HG02970 (cell line): ENCODE measurements around the gene HOXA7.
A peak's percentile ranks its signal among the peaks of the same experiment; 100 is the strongest.

Experiments used
- ATAC-seq: cut with Tn5 transposase; IDR thresholded peaks from one replicate; pipeline ENCODE4 v1.9.1; 2021; ENCODE audit warnings: mild to moderate bottlenecking, moderate library complexity, moderate number of reproducible peaks; ENCODE audit not compliant: unreplicated experiment, low FRiP score

HOXA7 gene

DNA sequence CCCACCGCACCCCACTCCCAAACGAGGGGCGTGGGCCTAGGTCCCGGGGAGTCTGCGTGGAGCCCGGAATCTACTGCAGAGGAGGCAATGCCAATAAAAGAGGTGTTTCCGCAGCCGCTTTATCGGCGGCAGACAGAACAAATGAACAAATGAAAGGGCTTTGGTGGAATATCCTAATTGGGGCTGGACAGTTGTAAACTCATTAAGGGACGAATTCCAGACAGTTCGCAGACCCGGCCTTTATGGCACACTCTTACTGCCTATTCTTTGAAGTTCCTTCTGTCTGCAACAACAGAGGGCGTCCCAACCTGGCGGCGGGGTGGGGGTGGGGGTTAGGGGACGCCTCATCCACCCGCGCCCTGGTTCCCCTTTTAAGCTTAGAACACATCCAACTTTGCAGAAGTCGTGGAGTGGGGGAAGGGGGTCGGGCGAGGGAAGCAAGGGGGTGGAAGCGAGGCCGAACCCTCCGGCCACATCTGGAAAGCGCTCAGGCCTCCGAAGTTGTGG is 4.8 kb upstream of the HOXA7 start:
- no peak for ATAC-seq

DNA sequence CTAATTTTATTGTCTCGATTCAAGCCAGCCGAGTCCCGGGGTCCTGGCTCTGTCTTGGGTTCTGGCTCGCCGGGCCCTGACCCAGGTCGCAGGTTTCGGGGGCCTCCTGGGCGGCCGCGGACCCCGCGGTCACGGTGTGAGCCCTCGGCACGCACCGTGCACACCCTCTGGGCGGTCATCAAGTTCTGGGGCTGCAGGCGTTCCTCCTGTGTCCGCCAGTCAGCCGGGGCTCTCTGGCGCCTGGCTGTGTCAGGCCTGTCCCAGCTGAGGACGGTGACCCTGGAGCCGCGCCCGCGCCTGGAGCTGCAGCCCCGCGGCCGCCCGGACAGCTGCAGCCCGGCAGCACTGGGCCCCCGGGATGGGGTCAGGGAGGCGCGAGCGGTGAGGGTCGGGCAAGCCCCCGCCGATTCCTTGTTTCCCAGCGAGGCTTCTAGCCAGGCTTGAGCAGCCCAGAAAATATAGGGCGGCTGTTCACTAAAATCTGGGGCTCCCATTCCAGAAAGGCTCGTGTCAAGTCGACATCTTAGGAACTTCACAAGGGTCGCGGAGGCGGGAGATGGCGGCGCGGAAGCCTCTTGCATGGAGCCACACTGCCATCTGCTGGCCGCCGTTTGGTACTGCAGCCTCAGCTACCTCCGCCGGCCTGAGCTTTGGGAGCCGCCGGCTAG is 4.2 kb upstream of the HOXA7 start:
- ATAC-seq: peak; percentile 53

DNA sequence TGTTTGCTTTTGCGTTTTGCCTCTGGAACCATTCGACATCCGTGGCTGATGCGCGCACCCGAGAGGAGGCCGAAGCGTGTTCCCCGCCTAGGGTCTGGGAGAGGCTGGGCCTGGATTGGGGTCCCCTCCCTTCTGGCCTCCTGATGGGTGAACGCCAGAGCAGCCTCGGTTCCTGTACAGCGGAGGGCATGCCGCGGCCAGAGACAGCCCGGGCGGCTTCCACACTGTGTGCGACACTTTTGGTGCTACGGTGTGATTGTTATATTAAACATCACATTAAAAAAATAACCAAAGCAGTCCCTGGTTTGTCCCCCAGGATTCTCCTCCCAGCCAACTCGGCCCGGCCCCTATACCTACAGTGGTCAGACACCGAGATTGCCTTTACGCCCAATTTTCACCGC is 3.7 kb upstream of the HOXA7 start:
- no peak for ATAC-seq

DNA sequence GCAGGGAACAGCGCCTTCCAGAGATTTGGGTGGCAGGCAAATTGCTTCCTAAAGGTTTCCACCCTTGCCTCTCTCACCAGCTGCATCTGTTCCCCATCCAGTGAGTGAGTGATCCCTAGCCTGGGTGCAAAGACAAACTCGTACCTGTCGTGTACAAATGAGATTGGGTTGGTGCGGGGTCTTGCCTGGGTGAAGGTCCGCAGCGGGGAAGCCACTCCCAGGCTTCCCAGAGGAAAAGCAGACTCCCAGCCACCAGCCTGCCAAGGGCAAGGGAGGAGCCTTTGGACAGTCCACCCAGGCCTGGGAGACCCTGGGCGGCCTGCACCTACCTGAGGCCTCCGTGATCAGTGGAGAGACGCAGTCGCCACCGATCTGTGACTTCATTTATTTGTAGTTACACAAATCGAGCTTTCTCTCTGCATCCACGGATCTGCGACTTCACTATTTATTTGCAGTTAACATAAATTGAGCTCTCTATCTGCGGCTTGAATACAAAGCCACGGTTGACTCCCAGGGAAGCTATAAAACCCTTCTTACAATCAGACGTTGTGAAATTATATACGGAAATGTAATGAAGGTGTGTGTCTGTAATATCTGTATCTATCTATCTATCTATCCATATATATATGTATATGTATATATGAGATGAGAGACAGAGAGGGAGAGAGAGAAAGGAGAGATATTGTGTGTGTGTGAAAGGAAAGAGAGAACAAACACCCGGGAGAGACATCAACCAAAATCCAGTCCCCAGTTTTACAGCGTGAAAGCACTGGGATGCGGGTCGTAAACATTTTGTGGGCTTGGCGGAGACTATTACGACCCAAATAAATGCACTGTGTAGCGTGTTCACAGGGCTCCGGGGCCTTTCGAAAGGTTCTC is 3.0 kb upstream of the HOXA7 start:
- ATAC-seq: no peak

DNA sequence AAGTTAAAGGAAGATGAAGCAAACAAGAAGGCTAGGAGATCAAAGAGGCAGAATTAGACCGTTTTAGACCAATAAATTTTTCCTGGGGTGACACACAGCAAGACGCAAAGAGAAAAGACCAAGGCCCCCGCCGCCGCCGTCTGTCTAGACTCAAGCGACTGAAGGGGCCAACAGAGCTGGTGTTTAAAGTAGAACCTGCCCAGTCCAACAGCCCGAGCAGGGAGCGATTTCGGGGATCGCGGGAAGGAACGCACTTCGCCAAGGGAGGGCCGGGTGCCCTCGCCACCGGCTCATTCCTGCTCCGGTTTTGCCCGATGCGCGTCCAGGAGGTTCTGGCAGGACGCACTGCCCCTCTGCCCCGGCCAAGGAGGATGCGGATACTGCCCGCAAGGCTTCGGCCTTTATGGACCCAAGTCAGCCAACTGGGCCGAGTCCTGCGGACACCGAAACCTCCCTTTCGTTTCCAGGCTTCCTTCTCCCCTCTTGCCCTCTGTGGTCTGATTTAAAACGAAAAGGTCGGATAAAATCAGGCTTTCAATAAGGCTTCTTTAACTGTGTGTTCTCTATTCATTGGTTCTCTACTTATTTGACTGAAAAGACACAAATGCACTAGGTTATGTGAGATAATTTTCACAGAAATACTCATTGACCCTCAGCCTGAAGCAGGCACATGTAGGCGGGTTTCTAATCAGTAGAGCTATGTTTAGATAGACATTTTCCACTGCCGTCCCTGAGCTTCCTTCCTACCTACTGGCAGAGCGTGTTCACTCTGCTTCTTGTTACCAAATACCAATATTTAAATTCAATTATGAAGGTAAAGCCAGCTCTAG is 2.2 kb upstream of the HOXA7 start:
- no peak for ATAC-seq

DNA sequence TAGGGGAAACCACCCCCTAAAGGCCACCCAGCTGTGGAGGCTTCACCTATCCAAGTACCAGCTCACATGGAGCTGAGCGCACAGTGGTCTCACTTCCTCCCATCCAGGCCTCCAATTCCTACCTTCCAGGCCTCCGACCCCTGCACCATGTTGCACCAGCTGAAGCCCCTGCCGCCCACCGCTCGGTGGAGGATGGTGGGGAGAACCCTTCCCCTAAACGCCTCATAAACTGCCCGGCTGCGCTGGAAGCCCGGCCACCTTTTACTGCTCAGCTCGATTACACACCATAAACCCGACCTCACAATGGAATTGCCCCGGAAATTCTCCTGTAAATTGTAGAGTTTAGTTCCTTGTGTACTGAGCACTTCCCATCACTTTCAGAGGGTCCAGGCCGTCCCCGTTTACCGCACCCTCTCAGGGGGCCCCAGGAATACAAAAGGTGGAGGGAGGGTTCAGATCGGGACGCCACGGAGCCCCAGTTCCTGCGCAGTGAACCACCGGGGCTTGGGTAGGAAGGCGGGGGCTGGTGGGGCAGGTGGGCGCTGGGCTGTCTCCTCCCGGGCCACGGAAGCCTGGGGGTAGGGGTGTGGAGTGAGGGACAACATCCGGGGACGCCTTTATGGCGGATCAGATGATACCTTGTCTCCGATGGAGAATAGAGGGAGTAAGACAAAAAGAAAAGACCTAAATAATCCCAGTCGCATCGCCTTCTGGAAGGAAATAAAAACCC is 1.4 kb upstream of the HOXA7 start:
- ATAC-seq: no peak

DNA sequence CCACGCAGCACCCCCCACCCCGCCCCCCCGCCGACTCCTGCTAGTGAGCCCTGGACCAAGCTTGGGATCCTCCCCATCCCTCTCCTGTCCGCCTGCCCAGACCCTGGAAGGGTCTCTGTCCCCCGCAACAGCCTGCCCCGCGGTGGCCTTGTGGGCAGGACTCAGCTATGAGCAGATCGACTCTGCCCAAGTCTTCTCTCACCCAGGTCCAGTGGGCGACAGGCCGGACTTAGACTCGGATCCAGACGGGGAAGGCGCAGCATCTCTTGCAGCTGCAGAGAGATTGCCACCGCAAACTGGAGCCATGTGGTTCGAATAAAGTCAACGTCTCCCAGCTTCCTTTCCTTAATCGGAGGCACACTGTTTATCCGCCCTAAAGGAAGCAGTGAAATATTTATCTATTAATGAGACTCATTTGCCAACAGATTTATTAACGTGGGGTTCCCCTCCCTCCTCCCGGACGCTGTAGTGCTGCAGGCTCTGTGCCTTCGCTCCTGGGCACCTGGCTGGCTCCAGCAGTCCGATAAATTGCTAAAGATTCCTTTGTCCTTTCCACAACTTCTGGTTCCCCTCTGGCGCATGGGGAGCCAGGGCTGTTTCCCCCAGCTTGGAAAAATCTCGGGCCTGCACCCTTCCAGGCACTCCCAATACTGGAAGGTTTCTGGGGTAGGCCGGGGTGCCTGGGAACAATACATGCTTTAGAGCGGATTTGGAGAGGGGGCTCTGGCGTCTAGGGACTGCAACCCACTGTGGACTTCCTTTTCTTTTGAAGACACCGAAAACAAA is 634 bp upstream of the HOXA7 start:
- ATAC-seq: no peak

DNA sequence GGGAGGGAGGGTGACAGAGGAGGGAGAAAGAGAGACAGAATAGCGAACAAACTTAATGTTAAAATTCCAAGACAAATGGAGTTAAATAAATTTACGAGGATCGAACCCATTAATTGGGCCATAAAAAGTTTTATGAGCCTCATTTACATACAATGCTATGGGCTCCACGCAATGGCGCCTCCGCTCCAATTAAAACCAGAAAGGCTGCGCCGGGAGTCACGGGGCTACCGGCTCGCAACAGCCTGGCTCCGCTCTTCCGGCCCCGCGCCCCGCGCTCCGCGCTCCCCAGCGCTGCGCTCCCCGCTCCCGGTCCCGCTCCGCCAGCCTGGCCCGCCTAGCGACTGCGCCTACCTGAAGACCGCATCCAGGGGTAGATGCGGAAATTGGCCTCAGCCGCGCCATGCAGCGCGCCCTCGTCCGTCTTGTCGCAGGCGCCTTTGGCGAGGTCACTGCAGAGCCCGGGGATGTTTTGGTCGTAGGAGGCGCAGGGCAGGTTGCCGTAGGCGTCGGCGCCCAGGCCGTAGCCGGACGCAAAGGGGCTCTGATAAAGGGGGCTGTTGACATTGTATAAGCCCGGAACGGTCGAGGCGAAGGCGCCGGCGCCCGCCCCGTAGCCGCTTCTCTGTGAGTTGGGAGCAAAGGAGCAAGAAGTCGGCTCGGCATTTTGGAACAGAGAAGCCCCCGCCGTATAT is 513 bp downstream of the HOXA7 start:
- ATAC-seq: no peak

DNA sequence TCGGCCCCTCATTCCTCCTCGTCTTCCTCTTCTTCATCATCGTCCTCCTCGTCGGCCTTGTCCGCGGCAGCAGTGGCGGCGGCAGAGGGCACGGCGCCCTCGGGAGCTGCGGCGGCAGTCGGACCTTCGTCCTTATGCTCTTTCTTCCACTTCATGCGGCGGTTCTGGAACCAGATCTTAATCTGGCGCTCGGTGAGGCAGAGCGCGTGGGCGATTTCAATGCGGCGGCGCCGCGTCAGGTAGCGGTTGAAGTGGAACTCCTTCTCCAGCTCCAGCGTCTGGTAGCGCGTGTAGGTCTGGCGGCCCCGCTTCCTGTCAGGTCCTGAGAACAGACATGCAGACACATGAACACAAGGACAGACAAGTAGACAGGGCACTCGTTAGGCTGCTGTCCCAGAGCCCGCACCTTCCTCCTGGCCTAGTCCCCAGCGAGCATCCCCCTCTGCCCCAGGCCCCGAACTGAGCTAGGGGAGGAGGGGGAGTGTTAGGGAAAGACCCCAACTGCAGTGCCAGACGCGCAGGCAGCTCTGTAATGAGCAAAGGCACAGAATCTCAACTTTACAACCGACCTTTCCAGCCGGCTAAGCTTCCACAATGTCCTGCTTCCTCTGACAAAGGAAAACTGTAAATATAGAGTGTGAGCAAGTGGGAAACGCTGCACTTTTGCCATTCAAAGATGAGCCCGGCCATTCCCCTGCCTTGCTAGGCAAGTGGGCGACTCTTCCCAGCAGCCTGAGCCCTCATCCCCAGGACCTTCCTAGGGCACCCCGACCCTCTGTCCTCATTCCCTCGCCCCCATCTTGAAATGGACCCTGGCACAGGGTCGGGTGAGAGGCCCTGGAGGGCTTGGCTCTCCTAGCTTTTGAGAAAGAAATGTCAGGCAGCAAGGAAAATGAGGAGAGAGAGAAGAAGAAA is 1.3 kb downstream of the HOXA7 start:
- no peak for ATAC-seq

DNA sequence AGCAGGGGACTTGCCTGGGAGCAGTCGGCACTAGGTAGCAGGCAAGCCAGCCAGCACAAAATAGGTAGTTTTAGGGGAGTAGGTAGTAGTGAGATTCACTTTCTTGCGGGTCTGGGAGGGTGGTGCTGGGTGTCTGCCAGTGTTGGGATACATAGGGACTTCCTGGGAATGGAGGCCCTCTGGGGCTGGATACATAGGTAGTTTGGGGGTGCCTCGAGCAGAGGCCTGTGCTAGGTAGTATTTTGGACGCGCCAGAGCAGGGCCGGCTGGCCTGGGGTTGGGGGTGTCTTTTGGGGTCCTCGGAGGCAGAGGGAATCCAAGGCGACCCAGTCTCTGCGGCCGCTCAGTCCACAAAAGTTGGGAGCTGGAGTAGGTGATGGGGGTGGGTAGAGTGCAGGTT is 2.1 kb downstream of the HOXA7 start:
- ATAC-seq: no peak

DNA sequence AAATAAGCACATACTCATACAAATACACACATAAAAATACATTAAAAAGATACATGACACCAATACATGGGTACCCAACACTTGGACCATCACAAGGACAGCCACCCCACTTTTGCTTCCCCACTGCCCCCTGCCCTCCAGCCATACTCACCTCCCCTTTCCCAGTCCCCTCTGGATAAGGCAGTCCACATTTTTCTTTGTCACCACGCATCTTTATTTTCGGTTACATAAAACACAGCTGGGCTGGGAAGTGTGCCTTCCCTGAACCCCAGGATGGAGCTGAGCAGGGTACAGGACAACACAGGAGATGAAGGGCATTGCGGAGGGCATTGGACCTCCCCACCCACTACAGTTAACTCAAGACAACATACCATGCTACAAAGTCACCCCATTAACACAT is 2.9 kb downstream of the HOXA7 start:
- no peak for ATAC-seq

DNA sequence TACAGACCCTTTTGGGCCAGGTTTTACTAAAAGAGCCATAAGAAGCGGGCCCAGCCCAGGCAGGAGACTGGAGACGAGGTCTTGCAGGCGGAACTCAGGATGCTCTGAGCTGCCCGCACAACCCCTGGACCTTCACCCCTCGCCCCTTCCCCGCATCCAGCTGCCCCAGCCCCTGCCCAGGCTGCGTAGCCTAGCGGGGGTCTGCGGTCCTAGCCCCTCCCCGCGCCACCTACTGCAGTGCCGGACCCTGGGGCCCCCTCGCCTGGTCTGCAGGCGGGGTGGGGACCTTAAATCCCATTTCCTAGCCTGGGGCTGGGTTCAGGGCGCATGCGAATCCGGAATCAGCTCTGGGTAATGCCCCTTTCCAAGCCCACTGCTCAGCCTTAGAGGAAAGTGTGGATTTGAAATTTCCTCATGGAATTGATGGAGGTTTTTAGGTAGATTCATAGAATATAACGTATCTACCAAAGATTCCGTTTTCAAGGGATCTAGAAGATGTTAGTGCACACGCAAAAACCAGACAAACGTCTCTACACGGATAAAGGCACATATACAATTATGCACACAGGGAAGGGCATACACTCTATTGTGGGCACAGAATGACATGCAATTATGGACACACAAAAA is 3.5 kb downstream of the HOXA7 start:
- no peak for ATAC-seq

DNA sequence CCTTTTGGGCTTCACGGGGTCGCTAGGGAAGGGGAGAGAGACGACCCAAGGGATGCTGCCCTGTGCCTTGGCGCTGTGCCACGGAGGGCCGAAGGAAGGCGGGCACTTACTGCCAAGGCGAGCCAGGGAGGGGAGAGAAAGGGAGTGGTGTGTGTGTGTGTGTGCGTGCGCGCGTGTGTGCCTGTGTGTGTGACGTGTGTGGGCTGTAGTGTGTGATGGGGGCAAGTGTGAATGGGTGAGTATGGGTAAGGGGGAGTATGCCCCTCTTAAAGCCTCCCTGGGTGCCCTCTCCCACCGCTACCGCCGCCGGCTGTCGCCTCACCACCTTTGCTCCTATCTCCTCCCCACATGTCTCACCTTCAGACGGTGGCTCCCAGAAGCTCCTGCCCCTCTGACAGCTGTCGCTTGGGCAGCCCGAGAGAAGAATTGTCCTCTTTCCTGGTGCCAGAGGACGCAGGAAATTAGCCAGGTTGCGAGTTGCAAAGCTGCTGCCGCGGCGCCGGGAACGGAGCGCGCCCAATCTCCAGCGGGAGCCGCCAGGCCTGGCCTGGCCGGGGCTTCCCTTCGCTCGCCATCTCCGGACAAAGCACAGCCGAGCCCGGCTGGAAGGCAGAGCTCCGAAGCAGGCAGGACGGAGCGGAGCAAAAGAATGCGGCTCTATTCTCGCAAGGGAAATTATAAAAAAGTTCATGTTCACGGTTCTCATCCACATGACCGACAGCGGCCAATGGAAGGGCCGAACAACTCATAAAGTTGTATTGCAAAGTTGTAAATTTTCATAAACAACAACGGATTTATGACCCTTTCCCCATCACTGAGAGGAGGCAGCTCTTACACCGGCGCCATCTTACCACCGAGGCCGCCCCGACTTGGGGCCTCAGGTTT is 4.3 kb downstream of the HOXA7 start, which contains the start of gene HOXA3:
Gene HOXA3 (minus strand): TSS at position 653 of the 885 bp plus-strand sequence. CDS start 41,943 bp downstream, outside the sequence.
- no peak for ATAC-seq

DNA sequence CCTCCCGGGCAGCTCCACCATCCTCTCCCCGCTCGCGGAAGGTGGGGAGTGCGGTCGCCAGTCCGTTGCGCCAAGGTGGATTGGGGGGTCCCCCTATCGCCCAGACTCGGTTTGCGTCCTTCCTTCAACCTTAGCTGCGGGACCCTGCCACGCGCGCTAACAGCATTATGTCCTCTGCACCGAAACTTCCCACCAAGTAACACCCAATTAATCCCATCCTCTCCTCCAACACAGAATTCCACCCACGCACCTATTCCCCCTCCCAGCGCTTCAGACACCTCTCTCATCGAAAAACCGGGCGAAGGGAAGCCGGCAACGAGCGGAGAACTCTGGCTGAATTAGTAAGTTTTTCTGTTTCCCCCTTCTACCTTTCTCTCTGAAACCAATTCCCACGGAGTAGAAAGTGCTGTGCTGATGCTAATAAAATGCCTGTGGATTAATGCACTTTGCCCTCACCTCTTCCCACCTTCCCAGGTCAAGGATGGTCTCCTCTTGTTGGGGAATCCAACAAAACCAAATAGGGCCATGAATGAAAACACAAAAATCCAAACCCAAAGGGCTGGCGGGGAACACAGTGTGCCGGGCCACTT is 5.0 kb downstream of the HOXA7 start:
- no peak for ATAC-seq

DNA sequence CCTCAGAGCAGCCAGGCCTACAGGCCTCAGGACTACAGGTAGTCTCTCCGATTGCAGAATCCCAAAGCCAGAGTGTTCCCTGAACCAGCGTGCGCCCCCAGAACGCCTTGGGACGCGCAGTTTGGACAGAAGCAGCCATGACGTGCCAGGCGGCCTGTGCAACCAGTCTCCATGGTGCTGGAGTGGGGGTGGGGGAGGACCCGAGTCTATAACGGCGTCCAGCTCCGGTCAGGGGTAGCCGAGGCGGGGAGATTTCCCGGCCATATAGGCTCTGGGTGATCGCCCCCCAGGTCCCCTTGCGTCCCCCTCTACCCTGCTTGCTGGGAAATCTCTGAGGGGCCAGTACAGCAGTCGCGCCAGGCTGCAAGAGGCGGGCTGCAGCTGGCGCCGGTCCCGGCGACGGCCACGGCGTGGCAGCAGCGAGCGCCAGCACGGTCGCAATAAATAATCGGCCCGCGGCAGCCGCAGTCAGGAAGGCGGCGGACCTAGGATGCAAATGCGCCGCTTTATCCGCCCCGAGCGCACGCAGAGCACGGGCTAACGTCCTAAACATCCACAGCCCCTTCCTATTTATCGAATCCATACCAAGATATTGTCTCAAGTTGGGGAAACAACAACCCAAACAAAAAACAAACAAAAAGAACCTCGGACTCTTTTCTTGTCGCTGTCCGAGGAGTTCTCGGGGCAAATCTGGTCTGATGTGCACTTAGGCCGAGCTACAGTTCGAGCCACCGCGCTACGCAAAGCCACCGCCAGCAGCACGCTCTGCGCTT is 5.7 kb downstream of the HOXA7 start:
- ATAC-seq: peak; percentile 71
